Gastrocnemius medialis (tissue), 4 donors: Measurements from ENCODE around the gene INMT. TPM values are rescaled to one million over a fixed set of nuclear protein-coding genes. Genes with fewer than 3 reads are reported as not detected.

ENCODE experiments used
- ATAC-seq, 2 donors: fragments of 150-250 bp; one replicate each; pipeline ENCODE4 v1.9.1; 2016
- DNase-seq, 2 donors: peaks; one replicate each; pipeline ENCODE4 v3.0.0-alpha.2; 2019
- H3K27ac ChIP-seq, 4 donors: fragments of 200-600 bp; sonication (generic); 1 replicate in 1 of 4; 2 replicates in 3 of 4; pipeline ENCODE4 v1.5.1; 2016 to 2018; ENCODE audit warnings: mild to moderate bottlenecking in 2 of 4, moderate library complexity in 1 of 4
- H3K27me3 ChIP-seq, 3 donors: fragments of 200-600 bp; sonication (generic) in 2 of 3; 1 replicate in 1 of 3; 2 replicates in 2 of 3; pipeline versions ENCODE4 v1.5.1 to v1.6.0; 2016 to 2019; ENCODE audit warnings: mild to moderate bottlenecking in 1 of 3, moderate library complexity in 1 of 3
- H3K36me3 ChIP-seq, 2 donors: fragments of 200-600 bp; sonication (generic) in 1 of 2; one replicate each; pipeline ENCODE4 v1.5.1; 2017 to 2018
- H3K4me1 ChIP-seq, 2 donors: fragments of 200-600 bp; sonication (generic) in 1 of 2; one replicate each; pipeline ENCODE4 v1.5.1; 2016 to 2017; ENCODE audit warnings: mild to moderate bottlenecking in 2 of 2
- H3K4me3 ChIP-seq, 4 donors: fragments of 200-600 bp; sonication (generic) in 3 of 4; 1 replicate in 1 of 4; 2 replicates in 3 of 4; pipeline ENCODE4 v1.5.1; 2016 to 2019; ENCODE audit warnings: mild to moderate bottlenecking in 2 of 4
- H3K9me3 ChIP-seq, 3 donors: fragments of 200-600 bp; sonication (generic) in 2 of 3; 1 replicate in 1 of 3; 2 replicates in 2 of 3; pipeline ENCODE4 v1.5.1; 2016 to 2019
- POLR2A ChIP-seq, 2 donors: fragments of 450-650 bp; IDR thresholded peaks; one replicate each; pipeline ENCODE4 v1.6.1; 2017; ENCODE audit warnings: antibody characterized with exemption in 2 of 2, mild to moderate bottlenecking in 2 of 2, moderate library complexity in 2 of 2
- in situ Hi-C, 4 donors: fragments of 200-750 bp; cut with MboI; loops; one replicate each; pipeline versions ENCODE4 v1.15.0 to v1.8.0; 2017; ENCODE audit warnings: low sequenced_read_pairs in 4 of 4
- intact Hi-C: fragments of 100-400 bp; cut with DNase I; formaldehyde crosslinking; loops from one replicate; pipeline ENCODE4 v1.15.1; 2023; ENCODE audit warnings: low total_unique reads
- total RNA-seq, 4 donors: library from RNA; depleted of rRNA; stranded (reverse); fragments of >200 nt; gene quantifications; one replicate each; pipeline versions ENCODE4 v1.1.0 to v1.2.3, GENCODE V29; 2016
- TF ChIP-seq, protein P1 (sequence below), 5 experiments: fragments of 450-650 bp in 3 of 5; fragments of 200-600 bp in 2 of 5; sonication (generic) in 2 of 5; IDR thresholded peaks in 4 of 5; conservative IDR thresholded peaks in 1 of 5; 1 replicate in 4 of 5; 2 replicates in 1 of 5; pipeline ENCODE4 v1.5.1; 2016 to 2019; ENCODE audit warnings: antibody characterized with exemption in 5 of 5, mild to moderate bottlenecking in 3 of 5, moderate library complexity in 3 of 5

INMT gene
- total RNA-seq, 4 donors from 2014 or later = 1.9 to 8.6 (median 5.5) TPM

DNA sequence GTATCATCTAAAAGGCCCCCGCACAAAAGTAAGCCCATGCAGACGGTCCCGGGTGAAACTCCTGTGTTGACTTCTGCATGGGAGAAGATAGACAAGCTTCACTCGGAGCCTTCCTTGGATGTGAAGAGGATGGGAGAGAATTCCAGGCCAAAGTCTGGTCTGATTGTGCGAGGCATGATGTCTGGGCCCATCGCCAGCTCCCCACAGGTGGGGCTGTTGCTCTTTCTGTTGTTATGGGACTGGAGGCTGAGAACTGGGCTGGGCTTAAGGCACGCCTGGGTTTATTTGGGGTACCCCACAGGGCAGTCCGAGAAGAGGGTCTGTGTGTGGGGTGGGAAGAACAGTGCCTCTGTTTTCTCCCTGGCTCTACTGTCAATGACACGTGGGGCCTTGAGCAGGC is 33.9 kb downstream of the INMT start:
- ATAC-seq = no peak
- no peaks in the 10 kb centered on the region for H3K27me3 ChIP-seq
- no peak for DNase-seq
- no peak overlapping the region for H3K27ac ChIP-seq
- TF ChIP-seq, protein P1, sequence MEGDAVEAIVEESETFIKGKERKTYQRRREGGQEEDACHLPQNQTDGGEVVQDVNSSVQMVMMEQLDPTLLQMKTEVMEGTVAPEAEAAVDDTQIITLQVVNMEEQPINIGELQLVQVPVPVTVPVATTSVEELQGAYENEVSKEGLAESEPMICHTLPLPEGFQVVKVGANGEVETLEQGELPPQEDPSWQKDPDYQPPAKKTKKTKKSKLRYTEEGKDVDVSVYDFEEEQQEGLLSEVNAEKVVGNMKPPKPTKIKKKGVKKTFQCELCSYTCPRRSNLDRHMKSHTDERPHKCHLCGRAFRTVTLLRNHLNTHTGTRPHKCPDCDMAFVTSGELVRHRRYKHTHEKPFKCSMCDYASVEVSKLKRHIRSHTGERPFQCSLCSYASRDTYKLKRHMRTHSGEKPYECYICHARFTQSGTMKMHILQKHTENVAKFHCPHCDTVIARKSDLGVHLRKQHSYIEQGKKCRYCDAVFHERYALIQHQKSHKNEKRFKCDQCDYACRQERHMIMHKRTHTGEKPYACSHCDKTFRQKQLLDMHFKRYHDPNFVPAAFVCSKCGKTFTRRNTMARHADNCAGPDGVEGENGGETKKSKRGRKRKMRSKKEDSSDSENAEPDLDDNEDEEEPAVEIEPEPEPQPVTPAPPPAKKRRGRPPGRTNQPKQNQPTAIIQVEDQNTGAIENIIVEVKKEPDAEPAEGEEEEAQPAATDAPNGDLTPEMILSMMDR (IDR thresholded peaks at IDR 0.05 in 4 of 5, conservative IDR thresholded peaks at IDR 0.05 in 1 of 5) = no peak
- no peak for TF ChIP-seq POLR2A (IDR thresholded peaks at IDR 0.05)
- H3K9me3 ChIP-seq = no peaks in the 10 kb centered on the region
- intact Hi-C loops = no loop called here
- peaks cover 0 to 3% of the 10 kb centered on the region in 2 donors for H3K36me3 ChIP-seq
- H3K4me3 ChIP-seq = no peak overlapping the region
- peaks cover 5 to 10% of the 10 kb centered on the region in 2 donors for H3K4me1 ChIP-seq
- in situ Hi-C loops = no loop called here

DNA sequence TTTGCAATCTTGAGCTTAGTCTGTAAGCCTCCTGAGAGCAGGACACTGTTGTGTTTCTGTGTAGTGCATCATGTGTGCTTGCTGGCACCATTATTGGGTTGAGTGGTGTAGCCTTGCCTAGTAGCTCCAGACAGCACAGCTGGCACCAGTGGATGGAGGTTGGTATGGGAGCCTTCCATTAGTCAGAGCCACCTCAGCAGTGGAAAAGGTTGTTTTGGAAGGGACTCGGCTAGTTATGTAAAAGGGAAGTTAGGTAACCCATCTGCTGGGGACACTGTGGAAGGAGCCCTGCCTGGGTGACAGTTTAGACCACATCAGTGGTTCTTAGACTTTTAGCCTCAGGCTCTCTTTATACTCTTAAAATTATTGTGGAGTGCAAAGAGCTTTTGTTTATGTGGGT is 35.6 kb downstream of the INMT start:
- Histone ChIP-seq H3K9me3 (no peaks in the 10 kb centered on the region), H3K27me3 (no peaks in the 10 kb centered on the region), H3K36me3 (peaks cover 0 to 3% of the 10 kb centered on the region in 2 donors), H3K27ac (no peak overlapping the region), H3K4me1 (peaks cover 0 to 10% of the 10 kb centered on the region in 2 donors), H3K4me3 (no peak overlapping the region)
- TF ChIP-seq POLR2A (IDR thresholded peaks at IDR 0.05) = no peak
- TF ChIP-seq, protein P1 (IDR thresholded peaks at IDR 0.05 in 4 of 5, conservative IDR thresholded peaks at IDR 0.05 in 1 of 5) = no peak
- ATAC-seq (no peak), DNase-seq (no peak)
- intact Hi-C loops (no loop called here), in situ Hi-C loops (no loop called here)

DNA sequence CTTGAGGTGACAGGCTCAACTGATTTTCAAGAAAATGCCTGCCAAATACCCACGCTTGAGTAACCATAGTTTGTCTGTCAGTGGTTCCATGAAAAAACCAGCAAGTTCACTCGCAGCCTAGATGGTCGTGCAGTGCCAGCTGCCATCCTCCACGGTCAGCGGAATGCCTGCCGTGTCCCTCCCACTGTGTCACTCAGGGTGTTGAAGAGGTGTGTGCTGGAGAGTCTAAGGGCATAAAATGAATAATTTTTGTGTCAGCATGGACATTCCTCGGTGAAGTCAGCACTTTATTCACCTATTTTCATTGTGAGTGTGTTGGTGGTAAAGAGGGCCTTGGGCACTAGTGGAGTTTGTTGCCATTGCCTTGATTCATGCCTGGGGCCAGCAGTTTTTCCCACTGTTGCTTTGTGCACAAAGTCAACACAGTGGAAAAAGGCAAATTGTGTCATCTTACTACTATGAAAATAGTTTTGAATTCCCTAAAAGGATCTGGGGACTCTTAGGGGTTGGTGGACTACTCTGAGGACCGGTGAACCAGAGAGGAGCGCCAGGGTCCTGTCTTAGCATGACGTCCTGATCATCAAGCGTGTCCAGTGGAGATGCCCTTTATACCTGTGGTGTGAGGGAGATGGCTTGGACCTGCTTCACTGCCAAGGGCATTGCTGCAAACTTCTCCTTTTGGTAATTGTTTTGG is 36.9 kb downstream of the INMT start:
- no peak for DNase-seq
- H3K4me3 ChIP-seq = no peak overlapping the region
- H3K36me3 ChIP-seq = peaks cover 0 to 3% of the 10 kb centered on the region in 2 donors
- no peaks in the 10 kb centered on the region for H3K27me3 ChIP-seq
- H3K4me1 ChIP-seq = peaks cover 0 to 10% of the 10 kb centered on the region in 2 donors
- H3K27ac ChIP-seq = peak overlapping the region in 2 of 4 donors; percentile 14 to 40
- in situ Hi-C loops (no loop called here), intact Hi-C loops (no loop called here)
- H3K9me3 ChIP-seq = no peaks in the 10 kb centered on the region
- TF ChIP-seq, protein P1 (IDR thresholded peaks at IDR 0.05 in 4 of 5, conservative IDR thresholded peaks at IDR 0.05 in 1 of 5) = no peak
- TF ChIP-seq POLR2A (IDR thresholded peaks at IDR 0.05) = no peak
- ATAC-seq = peak in 1 of 2 donors; percentile 24

DNA sequence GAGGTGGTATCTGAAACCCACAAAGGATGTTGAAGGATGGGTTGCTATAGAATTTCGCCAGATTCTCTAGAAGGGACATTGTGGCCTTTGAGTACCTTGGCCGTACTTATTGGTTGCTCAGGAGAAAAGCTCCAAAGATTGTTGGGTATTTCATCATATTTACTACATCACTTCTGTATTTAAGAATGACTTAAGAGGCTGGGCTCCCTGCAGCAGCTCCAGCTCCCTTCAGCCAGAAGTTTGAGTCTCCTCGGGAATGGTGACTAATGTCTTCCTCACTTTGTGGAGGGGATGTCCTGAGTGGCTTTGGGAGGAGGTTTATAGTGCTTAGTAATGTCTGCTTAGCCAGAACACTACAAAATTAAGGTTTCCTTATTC is 37.4 kb downstream of the INMT start:
- Histone ChIP-seq H3K9me3 (no peaks in the 10 kb centered on the region), H3K27me3 (no peaks in the 10 kb centered on the region), H3K27ac (peak overlapping the region in 3 of 4 donors; percentile 14 to 40 (median 28)), H3K4me3 (no peak overlapping the region), H3K4me1 (peaks cover 0 to 10% of the 10 kb centered on the region in 2 donors), H3K36me3 (peaks cover 0 to 3% of the 10 kb centered on the region in 2 donors)
- intact Hi-C loops = no loop called here
- TF ChIP-seq POLR2A (IDR thresholded peaks at IDR 0.05) = no peak
- TF ChIP-seq, protein P1 (IDR thresholded peaks at IDR 0.05 in 4 of 5, conservative IDR thresholded peaks at IDR 0.05 in 1 of 5) = no peak
- in situ Hi-C loops = no loop called here
- DNase-seq (peak in 1 of 2 donors; percentile 47), ATAC-seq (peak; percentile 84 to 86)
